ENCODE measurements around the gene NTM.

Gene NTM

DNA sequence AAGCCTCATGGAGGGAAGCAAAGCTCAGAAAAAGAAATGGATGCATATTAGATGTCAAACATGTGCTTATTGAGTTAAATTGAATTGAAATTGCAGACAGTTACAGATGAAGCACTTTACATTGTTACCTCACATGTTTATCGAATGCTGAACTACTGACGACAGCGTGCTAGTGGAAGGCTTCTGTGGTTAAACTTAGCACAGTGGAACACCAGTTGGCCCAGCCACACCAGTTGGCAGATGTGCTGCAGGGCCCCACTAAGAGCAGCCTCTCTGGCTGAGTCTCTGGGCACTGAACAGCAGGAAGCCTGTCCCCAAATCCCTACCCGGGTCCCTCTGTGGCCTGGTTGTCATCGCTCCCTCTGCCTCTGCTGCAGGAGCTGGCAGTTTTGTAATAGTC lies 242.1 kb downstream of the NTM start:
- no peaks in the 10 kb centered on the region for H3K9me3 ChIP-seq (ENCODE audit: control insufficient read depth, insufficient read depth, low read length)
- no peaks in the 10 kb centered on the region for H4K20me1 ChIP-seq (ENCODE audit: control insufficient read depth, insufficient read depth, low read depth, low read length)
- H3K27me3 ChIP-seq (ENCODE audit: control insufficient read depth, low read length) = no peaks in the 10 kb centered on the region
- H3K9me2 ChIP-seq (replicated peaks; ENCODE audit: control insufficient read depth, low read length) = no peaks in the 10 kb centered on the region
- no peak overlapping the region for H3K27ac ChIP-seq (ENCODE audit: low read depth, low read length)
- no peak overlapping the region for H3K4me3 ChIP-seq (ENCODE audit: low read length)
- H3K79me2 ChIP-seq (ENCODE audit: control insufficient read depth, low read length) = no peaks in the 10 kb centered on the region
- H3K4me2 ChIP-seq (ENCODE audit: low read length) = no peak overlapping the region
- H3K4me1 ChIP-seq (ENCODE audit: control insufficient read depth, low read length) = no peaks in the 10 kb centered on the region
- no peaks in the 10 kb centered on the region for H3K36me3 ChIP-seq (ENCODE audit: control insufficient read depth, low read length)
- TF ChIP-seq, protein P1, sequence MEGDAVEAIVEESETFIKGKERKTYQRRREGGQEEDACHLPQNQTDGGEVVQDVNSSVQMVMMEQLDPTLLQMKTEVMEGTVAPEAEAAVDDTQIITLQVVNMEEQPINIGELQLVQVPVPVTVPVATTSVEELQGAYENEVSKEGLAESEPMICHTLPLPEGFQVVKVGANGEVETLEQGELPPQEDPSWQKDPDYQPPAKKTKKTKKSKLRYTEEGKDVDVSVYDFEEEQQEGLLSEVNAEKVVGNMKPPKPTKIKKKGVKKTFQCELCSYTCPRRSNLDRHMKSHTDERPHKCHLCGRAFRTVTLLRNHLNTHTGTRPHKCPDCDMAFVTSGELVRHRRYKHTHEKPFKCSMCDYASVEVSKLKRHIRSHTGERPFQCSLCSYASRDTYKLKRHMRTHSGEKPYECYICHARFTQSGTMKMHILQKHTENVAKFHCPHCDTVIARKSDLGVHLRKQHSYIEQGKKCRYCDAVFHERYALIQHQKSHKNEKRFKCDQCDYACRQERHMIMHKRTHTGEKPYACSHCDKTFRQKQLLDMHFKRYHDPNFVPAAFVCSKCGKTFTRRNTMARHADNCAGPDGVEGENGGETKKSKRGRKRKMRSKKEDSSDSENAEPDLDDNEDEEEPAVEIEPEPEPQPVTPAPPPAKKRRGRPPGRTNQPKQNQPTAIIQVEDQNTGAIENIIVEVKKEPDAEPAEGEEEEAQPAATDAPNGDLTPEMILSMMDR (IDR thresholded peaks at IDR 0.05; ENCODE audit: low read depth, low read length, poor library complexity, severe bottlenecking) = no peak
- H3F3A ChIP-seq (ENCODE audit: control insufficient read depth, insufficient read depth) = no peaks in the 10 kb centered on the region

DNA sequence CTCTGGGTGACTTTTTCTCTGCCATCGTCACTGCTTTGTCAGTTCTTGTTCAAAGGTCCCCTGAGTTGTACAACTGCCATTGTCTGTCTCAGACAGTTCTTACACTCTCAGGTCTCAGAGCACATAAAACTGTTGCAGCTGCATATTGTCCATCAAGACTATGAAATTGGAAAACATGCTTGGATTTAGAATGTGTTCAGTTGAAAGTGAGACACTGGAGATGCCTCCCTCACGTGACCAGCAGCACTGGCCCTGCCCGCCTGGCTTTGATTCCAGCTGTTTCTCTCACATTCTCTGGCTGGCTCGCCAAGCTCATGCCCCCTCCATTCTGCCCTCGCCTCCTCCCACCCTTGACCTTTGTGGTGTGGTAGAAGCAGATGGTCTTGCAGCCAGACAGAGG lies 244.2 kb downstream of the NTM start:
- Histone ChIP-seq H3F3A (ENCODE audit: control insufficient read depth, insufficient read depth) (no peaks in the 10 kb centered on the region), H3K79me2 (ENCODE audit: control insufficient read depth, low read length) (no peaks in the 10 kb centered on the region), H3K36me3 (ENCODE audit: control insufficient read depth, low read length) (no peaks in the 10 kb centered on the region), H3K27me3 (ENCODE audit: control insufficient read depth, low read length) (no peaks in the 10 kb centered on the region), H3K4me1 (ENCODE audit: control insufficient read depth, low read length) (no peaks in the 10 kb centered on the region), H3K27ac (ENCODE audit: low read depth, low read length) (no peak overlapping the region), H4K20me1 (ENCODE audit: control insufficient read depth, insufficient read depth, low read depth, low read length) (no peaks in the 10 kb centered on the region), H3K9me2 (replicated peaks; ENCODE audit: control insufficient read depth, low read length) (no peaks in the 10 kb centered on the region), H3K9me3 (ENCODE audit: control insufficient read depth, insufficient read depth, low read length) (no peaks in the 10 kb centered on the region), H3K4me2 (ENCODE audit: low read length) (no peak overlapping the region), H3K4me3 (ENCODE audit: low read length) (no peak overlapping the region)
- TF ChIP-seq, protein P1 (IDR thresholded peaks at IDR 0.05; ENCODE audit: low read depth, low read length, poor library complexity, severe bottlenecking) = no peak
- no peak for TF ChIP-seq EZH2phosphoT487 (IDR thresholded peaks at IDR 0.05; ENCODE audit: borderline replicate concordance, low read length)

DNA sequence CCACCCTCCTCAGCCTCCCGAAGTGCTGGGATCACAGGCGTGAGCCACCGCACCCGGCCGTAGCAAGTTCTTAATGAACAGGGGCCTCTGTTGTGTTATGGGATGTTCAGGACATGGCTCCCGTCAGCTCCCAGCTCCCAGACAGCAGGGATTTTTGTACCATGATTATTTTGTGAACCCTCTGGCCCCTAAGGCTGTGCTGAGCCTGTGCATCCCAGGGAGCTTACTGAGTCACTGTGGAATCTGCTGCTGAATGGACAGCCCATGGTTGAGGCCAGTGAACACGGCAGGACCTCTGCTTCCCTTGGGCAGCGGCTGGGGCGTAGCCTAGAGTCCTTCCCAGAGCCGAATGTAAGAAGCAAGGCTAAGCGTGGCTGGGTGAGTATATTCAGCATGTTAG lies 245.2 kb downstream of the NTM start:
- Histone ChIP-seq H3K9me3 (ENCODE audit: control insufficient read depth, insufficient read depth, low read length) (no peaks in the 10 kb centered on the region), H3K4me2 (ENCODE audit: low read length) (no peak overlapping the region), H3K27me3 (ENCODE audit: control insufficient read depth, low read length) (no peaks in the 10 kb centered on the region), H3F3A (ENCODE audit: control insufficient read depth, insufficient read depth) (no peaks in the 10 kb centered on the region), H3K4me1 (ENCODE audit: control insufficient read depth, low read length) (no peaks in the 10 kb centered on the region), H3K9me2 (replicated peaks; ENCODE audit: control insufficient read depth, low read length) (no peaks in the 10 kb centered on the region), H3K79me2 (ENCODE audit: control insufficient read depth, low read length) (no peaks in the 10 kb centered on the region), H3K27ac (ENCODE audit: low read depth, low read length) (no peak overlapping the region), H4K20me1 (ENCODE audit: control insufficient read depth, insufficient read depth, low read depth, low read length) (no peaks in the 10 kb centered on the region), H3K4me3 (ENCODE audit: low read length) (no peak overlapping the region), H3K36me3 (ENCODE audit: control insufficient read depth, low read length) (no peaks in the 10 kb centered on the region)
- TF ChIP-seq EZH2phosphoT487 (IDR thresholded peaks at IDR 0.05; ENCODE audit: borderline replicate concordance, low read length) = no peak
- TF ChIP-seq, protein P1 (IDR thresholded peaks at IDR 0.05; ENCODE audit: low read depth, low read length, poor library complexity, severe bottlenecking) = no peak
